ENCODE measurements around the gene TRAPPC3L. TPM values are rescaled to one million over a fixed set of nuclear protein-coding genes. Genes with fewer than 3 reads are reported as not detected.
A peak's percentile ranks its signal among the peaks of the same experiment; 100 is the strongest.

Gene TRAPPC3L
- polyA plus RNA-seq, 6 donors from 2014 or later = 0.24 to 0.84 (median 0.38) TPM; not detected in 3

GRCh38 chr6:116547358-116547757, 1.9 kb upstream of the TRAPPC3L start:
- H3K4me3 Mint-ChIP-seq = no peak overlapping the region
- H3K27ac Mint-ChIP-seq = no peak overlapping the region
- peaks cover 10 to 38% (median 14%) of the 10 kb centered on the region in 3 donors for H3K27me3 Mint-ChIP-seq
- no peak for DNase-seq
- no peaks in the 10 kb centered on the region for H3K36me3 Mint-ChIP-seq
- H3K4me1 Mint-ChIP-seq = no peaks in the 10 kb centered on the region
- ATAC-seq (ENCODE audit: low read depth in 2 of 2) = no peak
- H3K9me3 Mint-ChIP-seq = no peaks in the 10 kb centered on the region

DNA sequence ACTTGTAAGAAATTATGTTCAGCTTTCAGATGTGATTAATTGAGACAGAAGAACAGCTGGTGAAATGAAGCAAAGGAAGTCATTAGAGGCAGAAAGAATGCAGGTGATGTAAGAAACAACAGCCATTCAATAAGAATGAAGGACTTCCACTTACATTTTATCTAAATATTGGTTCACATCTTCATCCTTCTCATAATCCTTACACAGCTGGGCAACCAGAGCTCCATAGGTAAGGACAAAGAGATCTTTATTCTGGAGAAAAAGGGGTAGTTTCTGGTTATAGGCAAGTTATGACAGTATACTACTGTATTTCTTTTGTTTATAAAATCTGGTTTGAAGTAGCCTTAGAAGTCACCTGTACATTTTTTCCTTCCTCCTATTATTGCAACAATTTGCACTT, 2.3 kb downstream of the TRAPPC3L start:
- DNase-seq = no peak
- ATAC-seq (ENCODE audit: low read depth in 2 of 2) = no peak
- Mint-ChIP-seq H3K36me3 (no peaks in the 10 kb centered on the region), H3K27me3 (peaks cover 19 to 35% (median 28%) of the 10 kb centered on the region in 3 donors), H3K9me3 (no peaks in the 10 kb centered on the region), H3K4me3 (no peak overlapping the region), H3K4me1 (no peaks in the 10 kb centered on the region), H3K27ac (no peak overlapping the region)

DNA sequence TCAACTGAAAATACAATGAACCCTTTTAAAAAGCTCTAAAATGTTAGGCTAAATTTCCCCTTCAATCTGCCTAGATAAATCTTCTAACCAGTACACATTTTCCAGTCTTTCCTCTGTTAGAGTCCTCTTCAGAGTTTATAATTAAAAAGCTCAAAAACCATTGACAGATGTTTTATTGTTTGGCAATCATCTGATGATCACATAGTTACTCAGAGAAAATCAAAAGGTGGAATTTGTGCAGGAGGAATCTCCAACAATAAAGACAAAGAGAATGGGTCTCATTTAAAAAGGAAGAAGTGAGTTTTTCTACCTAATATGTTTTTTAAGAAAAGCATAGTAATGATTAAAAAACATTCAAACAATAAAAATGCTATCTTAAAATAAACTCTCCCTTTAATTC, 3.1 kb downstream of the TRAPPC3L start:
- Mint-ChIP-seq H3K9me3 (no peaks in the 10 kb centered on the region), H3K27ac (no peak overlapping the region), H3K27me3 (peaks cover 19 to 35% (median 28%) of the 10 kb centered on the region in 3 donors), H3K4me3 (no peak overlapping the region), H3K36me3 (no peaks in the 10 kb centered on the region), H3K4me1 (no peaks in the 10 kb centered on the region)
- ATAC-seq (ENCODE audit: low read depth in 2 of 2) (no peak), DNase-seq (no peak)

- DNase-seq (peak; percentile 51), ATAC-seq (ENCODE audit: low read depth in 2 of 2) (peak; percentile 40 to 64)
- Mint-ChIP-seq H3K36me3 (no peaks in the 10 kb centered on the region), H3K9me3 (no peaks in the 10 kb centered on the region), H3K4me3 (no peak overlapping the region), H3K27ac (peak overlapping the region in 1 of 6 donors; percentile 42), H3K27me3 (peaks cover 10 to 26% (median 11%) of the 10 kb centered on the region in 3 donors), H3K4me1 (peaks cover 0 to 7% (median 5%) of the 10 kb centered on the region in 3 donors)
Observed at GRCh38 chr6:116536216-116536621, 9.3 kb downstream of the TRAPPC3L start.

DNA sequence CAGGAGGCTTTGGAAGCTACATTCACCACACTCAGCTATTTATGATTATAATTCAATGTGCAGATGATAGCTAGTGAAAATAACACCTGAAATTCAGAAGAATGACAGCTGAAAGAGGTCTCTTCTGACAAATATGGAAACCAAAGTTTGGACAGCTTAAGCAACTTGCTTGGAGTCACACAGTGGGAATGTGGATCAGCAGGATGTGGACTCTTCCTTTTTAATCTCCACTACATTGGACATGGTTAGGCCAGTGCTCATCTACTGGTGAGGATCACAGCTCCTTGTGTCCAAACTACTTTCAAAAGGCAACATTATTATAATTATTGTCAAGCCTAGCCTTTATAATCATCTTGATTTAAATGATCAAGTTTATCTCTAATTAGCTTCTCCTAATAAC, 10.4 kb downstream of the TRAPPC3L start:
- no peak overlapping the region for H3K4me3 Mint-ChIP-seq
- no peak for ATAC-seq (ENCODE audit: low read depth in 2 of 2)
- H3K4me1 Mint-ChIP-seq = peaks cover 2 to 11% (median 8%) of the 10 kb centered on the region in 3 donors
- no peak for DNase-seq
- peaks cover 3 to 15% (median 7%) of the 10 kb centered on the region in 3 donors for H3K27me3 Mint-ChIP-seq
- no peaks in the 10 kb centered on the region for H3K9me3 Mint-ChIP-seq
- H3K36me3 Mint-ChIP-seq = no peaks in the 10 kb centered on the region
- H3K27ac Mint-ChIP-seq = no peak overlapping the region

DNA sequence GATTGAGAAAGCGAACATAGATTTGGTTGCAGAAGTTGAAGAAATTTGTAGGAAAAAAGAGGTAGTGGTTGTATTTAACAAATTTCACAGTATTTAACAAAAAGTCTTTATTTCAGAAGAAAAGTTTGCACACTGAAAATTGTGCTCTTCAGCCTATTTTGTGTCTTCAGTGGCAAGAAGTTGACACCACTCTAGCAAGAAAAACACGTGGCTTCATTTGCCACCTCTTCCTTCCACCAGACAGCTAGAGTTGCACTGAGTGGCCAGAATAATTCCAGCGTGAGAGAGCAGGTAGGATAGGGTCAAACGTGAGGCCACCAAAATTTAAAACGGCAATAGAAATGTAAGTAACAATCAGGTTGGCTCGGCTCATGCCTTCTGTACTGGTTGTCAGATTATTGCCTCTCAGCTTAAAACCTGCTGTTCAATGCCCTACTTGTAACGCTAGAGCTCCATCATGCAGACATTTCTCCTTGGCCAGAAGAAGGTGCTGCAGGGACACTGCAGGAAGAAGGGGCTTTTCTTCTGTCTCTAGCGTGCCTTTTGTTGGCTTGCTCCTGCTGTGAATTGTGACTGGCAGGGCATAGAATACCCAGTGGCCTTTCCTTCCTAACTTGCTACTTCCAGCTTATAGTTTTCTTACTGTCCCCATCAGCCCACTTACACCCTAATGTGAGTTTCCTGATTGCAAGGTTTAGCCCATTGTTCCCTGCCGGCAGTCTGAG, 12.1 kb downstream of the TRAPPC3L start:
- Mint-ChIP-seq H3K27me3 (peaks cover 0 to 8% (median 4%) of the 10 kb centered on the region in 3 donors), H3K27ac (peak overlapping the region in 1 of 6 donors; percentile 24), H3K4me3 (no peak overlapping the region), H3K4me1 (peaks cover 2 to 11% (median 8%) of the 10 kb centered on the region in 3 donors), H3K9me3 (no peaks in the 10 kb centered on the region), H3K36me3 (no peaks in the 10 kb centered on the region)
- no peak for DNase-seq
- ATAC-seq (ENCODE audit: low read depth in 2 of 2) = no peak

- DNase-seq = peak; percentile 69
- Mint-ChIP-seq H3K9me3 (no peaks in the 10 kb centered on the region), H3K27me3 (peaks cover 0 to 8% (median under 1%) of the 10 kb centered on the region in 3 donors), H3K4me1 (peaks cover 2 to 11% (median 8%) of the 10 kb centered on the region in 3 donors), H3K4me3 (no peak overlapping the region), H3K27ac (no peak overlapping the region), H3K36me3 (no peaks in the 10 kb centered on the region)
- ATAC-seq (ENCODE audit: low read depth in 2 of 2) = peak; percentile 94 to 98
Observed at GRCh38 chr6:116531675-116532570, 13.6 kb downstream of the TRAPPC3L start.

GRCh38 chr6:116530436-116530835, 15.0 kb downstream of the TRAPPC3L start:
- Mint-ChIP-seq H3K4me1 (peaks cover 2 to 6% (median 4%) of the 10 kb centered on the region in 3 donors), H3K36me3 (no peaks in the 10 kb centered on the region), H3K4me3 (no peak overlapping the region), H3K9me3 (no peaks in the 10 kb centered on the region), H3K27me3 (peaks cover 0 to 8% (median 0%) of the 10 kb centered on the region in 3 donors), H3K27ac (no peak overlapping the region)
- ATAC-seq (ENCODE audit: low read depth in 2 of 2) (no peak), DNase-seq (no peak)

DNA sequence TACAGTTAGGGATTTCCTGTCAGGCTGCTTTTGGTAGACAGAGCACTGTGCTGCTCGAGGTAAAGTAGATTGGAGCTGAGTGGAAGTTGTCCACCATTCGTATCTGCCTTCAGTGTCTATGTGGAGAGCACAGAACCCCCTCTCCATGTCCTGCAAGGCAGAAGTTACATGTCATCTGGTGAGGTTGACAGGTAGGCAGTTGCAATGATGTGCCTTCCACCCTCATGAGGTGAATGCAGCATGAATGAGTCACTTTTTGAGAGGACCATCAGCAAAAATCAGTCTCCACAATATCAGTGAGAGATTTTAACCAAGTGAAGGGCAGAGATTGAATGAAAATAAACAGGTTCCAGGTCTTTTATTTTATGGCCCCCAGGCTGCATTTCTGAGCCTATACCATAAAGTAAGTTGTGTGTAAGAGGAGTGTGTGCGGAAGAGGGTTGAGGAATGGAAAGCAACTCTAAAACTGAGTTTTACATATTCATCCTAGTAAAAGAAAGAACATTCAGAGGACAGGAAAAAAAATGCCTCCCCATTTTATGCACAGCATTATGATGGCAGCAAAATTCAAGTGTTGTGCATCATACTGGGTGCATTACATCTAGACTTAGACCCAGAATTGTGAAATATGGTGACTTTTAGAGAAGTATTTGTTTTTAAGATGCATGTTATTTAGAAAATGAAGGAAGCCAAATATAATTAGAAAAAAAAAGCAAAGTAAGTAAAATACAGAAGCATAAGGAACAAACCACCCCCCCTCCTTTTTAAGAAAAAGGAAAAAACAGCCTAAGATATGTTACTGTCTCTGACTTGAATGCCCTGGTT, 15.8 kb downstream of the TRAPPC3L start:
- Mint-ChIP-seq H3K4me3 (no peak overlapping the region), H3K27ac (peak overlapping the region in 1 of 6 donors; percentile 18), H3K27me3 (peaks cover 0 to 8% (median 0%) of the 10 kb centered on the region in 3 donors), H3K36me3 (no peaks in the 10 kb centered on the region), H3K9me3 (no peaks in the 10 kb centered on the region), H3K4me1 (peaks cover 2 to 6% (median 4%) of the 10 kb centered on the region in 3 donors)
- ATAC-seq (ENCODE audit: low read depth in 2 of 2) (no peak), DNase-seq (no peak)

DNA sequence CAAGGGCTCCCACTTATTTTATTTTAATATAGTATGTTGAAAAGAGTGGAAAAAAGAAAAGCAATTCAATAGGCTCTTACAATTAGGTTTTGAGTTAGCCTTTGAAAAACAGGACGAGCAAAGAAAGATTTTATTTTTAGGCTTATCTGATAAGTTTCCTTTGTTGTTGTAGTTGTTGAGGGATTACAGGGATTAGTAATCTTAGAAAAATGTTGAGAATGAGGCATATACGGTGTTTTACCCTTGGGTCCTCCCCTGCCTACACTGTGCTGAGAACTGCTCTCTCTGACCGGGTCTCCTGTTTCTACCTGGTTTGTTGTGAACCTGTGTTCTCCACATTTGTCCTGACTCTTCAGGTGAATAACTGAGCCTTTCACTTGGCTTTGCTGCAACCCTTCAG, 16.7 kb downstream of the TRAPPC3L start:
- H3K27me3 Mint-ChIP-seq = peaks cover 0 to 8% (median 0%) of the 10 kb centered on the region in 3 donors
- H3K27ac Mint-ChIP-seq = no peak overlapping the region
- H3K4me3 Mint-ChIP-seq = no peak overlapping the region
- H3K36me3 Mint-ChIP-seq = no peaks in the 10 kb centered on the region
- H3K4me1 Mint-ChIP-seq = peaks cover 2 to 6% (median 4%) of the 10 kb centered on the region in 3 donors
- DNase-seq (no peak), ATAC-seq (ENCODE audit: low read depth in 2 of 2) (no peak)
- H3K9me3 Mint-ChIP-seq = no peaks in the 10 kb centered on the region

DNA sequence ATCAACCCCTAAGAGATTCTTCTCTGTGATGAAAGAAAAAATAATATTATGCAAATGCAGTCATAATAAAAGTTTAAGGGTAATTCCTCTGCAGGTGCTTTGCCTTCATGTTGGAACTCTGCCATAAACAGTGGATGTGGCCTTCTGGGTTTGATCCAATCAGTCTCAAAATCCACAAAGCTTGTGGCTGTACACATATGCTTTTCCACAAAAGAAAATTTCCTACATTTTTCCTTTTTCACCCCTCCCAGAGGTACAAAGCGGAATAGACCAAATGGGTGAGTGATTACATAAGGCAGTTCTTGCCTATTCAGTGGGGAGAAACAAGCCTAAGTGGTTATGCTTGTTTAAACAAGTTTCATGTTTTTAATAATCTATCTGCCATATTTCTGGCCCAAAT, 17.4 kb downstream of the TRAPPC3L start:
- Mint-ChIP-seq H3K4me3 (no peak overlapping the region), H3K36me3 (no peaks in the 10 kb centered on the region), H3K4me1 (peaks cover 2 to 6% (median 4%) of the 10 kb centered on the region in 3 donors), H3K9me3 (no peaks in the 10 kb centered on the region), H3K27ac (no peak overlapping the region), H3K27me3 (peaks cover 0 to 5% (median 0%) of the 10 kb centered on the region in 3 donors)
- ATAC-seq (ENCODE audit: low read depth in 2 of 2) = no peak
- DNase-seq = no peak

GRCh38 chr6:116524236-116524635, 21.2 kb downstream of the TRAPPC3L start:
- ATAC-seq (ENCODE audit: low read depth in 2 of 2) (no peak), DNase-seq (no peak)
- Mint-ChIP-seq H3K4me1 (peaks cover 0 to 4% (median 0%) of the 10 kb centered on the region in 3 donors), H3K27ac (no peak overlapping the region), H3K4me3 (no peak overlapping the region), H3K36me3 (no peaks in the 10 kb centered on the region), H3K9me3 (peaks cover 0 to 4% (median 0%) of the 10 kb centered on the region in 7 donors), H3K27me3 (no peaks in the 10 kb centered on the region)

DNA sequence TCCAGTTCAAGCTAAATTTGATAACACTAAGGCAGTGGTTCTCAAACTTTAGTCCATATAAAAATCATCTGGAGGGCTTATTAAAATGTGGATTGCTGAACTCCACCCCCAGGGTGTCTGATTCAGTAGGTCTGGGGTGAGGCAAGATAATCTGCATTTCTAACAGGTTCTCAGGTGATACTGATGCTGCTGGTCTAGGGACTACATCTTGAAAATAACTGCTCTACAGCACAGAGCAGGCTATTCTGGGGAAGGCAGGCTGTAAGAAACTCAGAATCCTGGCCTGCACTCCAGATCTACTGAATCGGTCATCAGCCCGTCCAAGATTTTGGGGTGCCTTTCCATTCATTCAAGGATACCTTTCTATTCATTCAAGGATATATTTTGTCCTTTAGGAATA, 22.6 kb downstream of the TRAPPC3L start:
- H3K27ac Mint-ChIP-seq = no peak overlapping the region
- peaks cover 0 to 4% (median 0%) of the 10 kb centered on the region in 7 donors for H3K9me3 Mint-ChIP-seq
- H3K4me1 Mint-ChIP-seq = peaks cover 0 to 4% (median 0%) of the 10 kb centered on the region in 3 donors
- H3K27me3 Mint-ChIP-seq = no peaks in the 10 kb centered on the region
- no peak for ATAC-seq (ENCODE audit: low read depth in 2 of 2)
- H3K4me3 Mint-ChIP-seq = no peak overlapping the region
- no peak for DNase-seq
- no peaks in the 10 kb centered on the region for H3K36me3 Mint-ChIP-seq

Data from naive B cell (primary cell).